Stimulated activated CD8-positive, alpha-beta memory T cell treated with anti-CD3 and anti-CD28 coated beads, Interleukin-2, amount 100 ng/mL, for 48 hours (primary cell): ENCODE data around the gene TMPRSS5.
"Not testable (repeated sequence)": the region's sequence is repeated elsewhere in the genome, so short reads cannot be mapped to it uniquely, and the experiment has no call there.

ENCODE experiments used
- DNase-seq, 2 donors: peaks; one replicate each; pipeline ENCODE4 v3.0.0-alpha.2; 2020; ENCODE audit warnings: low read depth in 2 of 2

TMPRSS5 gene

GRCh38 chr11:113697756-113698407 lies 8.2 kb downstream of the TMPRSS5 start:
- no peak for DNase-seq

DNA sequence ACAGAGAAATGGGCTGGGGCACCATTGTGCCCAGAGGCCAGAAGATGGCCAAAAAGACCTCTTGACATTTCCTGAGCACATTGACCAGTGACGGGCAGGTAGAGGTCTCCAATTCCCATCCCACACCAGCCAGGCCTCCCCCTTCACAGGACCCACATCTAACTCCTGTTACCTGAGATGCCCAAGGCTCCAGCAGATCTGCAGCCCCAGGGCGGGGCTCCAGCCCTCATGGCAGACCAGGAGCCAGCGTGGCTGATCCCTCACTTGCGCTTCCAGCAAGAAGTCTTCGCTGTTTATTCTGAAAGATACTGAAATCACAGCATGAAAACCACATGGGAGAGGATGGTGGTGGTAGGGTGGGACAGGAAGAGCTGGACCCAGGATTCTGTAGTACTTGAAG lies 9.0 kb downstream of the TMPRSS5 start:
- no peak for DNase-seq

DNA sequence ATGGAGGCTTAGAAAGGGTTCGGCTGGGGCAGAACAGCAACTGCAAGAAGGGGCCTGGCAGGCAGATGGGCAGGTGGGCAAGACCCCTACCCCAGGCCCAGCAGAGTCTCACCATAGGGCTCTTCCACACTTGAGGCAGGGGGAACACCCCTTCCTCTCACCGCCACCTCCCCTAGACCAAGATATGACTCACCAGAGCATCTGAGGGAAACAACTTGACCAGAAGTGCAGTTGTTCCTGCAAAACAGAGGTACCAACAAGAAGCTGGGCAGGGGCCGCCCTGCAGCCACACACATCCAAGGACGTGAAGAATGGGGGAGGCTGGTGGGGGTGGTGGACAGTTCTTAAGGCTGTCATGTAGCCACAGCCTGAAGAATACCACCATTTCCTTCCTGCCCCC lies 10.9 kb downstream of the TMPRSS5 start:
- no peak for DNase-seq

- DNase-seq: no peak
These were observed 11.7 kb downstream of the TMPRSS5 start for GRCh38 chr11:113694390-113694789.

DNA sequence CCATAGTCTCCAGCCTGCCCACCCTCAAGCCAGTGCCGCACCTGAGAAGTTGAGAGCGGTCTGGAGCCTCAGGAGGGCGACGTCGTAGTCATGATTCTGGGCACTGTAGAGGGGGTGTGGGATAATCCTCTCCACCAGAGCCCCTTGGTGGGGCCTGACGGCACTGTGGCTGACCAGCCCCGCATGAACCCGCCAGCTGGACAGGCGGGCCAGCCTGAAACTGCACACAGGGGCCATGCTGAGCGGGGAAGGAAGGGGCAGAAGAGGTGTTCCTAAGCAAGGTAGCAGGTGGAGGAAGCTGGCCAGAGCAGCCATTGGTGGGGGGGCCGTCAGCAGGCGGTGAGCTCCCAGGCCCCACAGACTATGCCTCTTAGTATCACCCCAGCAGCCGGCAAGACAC lies 13.1 kb downstream of the TMPRSS5 start:
- DNase-seq: no peak

GRCh38 chr11:113690619-113691569 lies 15.2 kb downstream of the TMPRSS5 start:
- no peak for DNase-seq

- no peak for DNase-seq
These were observed 16.1 kb downstream of the TMPRSS5 start for GRCh38 chr11:113689768-113690618.

- no peak for DNase-seq
These were observed 20.3 kb downstream of the TMPRSS5 start for GRCh38 chr11:113685654-113686359.

DNA sequence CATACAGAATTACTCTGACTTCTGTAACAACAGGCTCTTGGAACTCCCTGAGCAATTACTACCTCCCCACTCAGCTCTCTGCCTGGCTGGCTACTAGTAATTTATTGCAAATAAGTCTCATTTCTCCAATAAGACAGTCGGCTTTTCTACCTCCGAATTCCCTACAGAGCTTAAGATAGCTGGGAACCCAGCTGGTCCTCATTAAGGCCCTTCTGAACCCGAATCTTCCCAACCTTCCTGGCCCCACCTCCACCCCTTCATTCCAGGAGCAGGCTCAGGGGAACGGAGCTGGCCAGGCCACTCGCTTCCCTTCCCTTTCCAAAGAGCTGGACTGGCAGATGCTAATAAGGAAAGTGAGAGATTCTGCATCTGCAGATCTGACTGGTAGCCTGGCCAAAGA lies 21.6 kb downstream of the TMPRSS5 start:
- DNase-seq: no peak

DNA sequence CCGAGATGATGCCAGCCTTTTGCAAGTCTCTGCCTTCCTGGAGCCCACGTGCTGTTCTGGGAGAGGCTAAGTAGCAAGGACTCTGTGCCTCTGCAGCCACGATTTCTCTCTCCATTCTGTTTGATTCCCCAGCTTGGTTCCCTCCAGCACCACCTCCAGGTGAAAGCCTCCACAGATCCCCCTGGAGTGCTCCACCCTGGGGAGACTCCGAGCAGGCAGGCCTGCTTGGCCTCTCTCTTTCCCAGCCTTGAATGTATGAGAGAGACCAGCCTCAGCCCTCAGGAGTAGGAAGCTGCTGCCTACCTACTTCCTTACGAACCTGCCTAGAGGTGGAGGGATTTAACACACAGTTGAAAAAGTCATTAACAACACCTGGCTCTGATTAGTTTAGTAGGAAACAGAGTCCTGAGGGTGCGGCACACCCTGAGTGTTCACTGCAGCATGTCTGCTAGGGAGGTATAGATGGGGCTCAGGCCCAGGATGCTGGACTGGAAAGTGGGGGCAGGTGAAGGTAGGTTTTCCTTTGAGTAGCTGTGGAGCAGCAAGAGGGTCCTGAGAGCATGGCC lies 22.5 kb downstream of the TMPRSS5 start:
- DNase-seq: no peak

- no peak for DNase-seq
These were observed 24.2 kb downstream of the TMPRSS5 start for GRCh38 chr11:113681711-113682413.

DNA sequence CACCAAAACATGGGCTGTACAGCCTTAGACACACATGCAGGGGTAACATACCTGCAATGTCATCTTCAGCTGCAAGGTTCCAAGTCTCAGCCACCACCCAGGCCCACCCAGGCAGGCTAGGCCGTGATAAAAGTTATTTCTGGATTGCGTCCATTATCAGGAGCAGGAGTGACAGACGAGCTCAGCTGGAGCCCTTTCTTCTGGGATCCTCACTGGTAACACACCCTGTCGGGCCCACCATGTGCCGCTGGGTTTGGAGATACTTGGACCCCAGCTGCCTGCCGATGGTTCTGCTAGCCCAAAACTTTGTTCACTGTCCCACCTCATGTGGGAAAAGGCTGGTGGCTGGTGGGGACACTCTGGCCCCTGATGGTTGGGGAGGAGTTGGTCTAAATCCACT lies 24.8 kb downstream of the TMPRSS5 start:
- no peak for DNase-seq

- DNase-seq: no peak
These were observed 28.4 kb downstream of the TMPRSS5 start for GRCh38 chr11:113677685-113678084.

- no peak for DNase-seq
These were observed 30.5 kb downstream of the TMPRSS5 start for GRCh38 chr11:113675565-113675964.

- peak in 1 of 2 donors; percentile 11 for DNase-seq
These were observed 31.0 kb downstream of the TMPRSS5 start for GRCh38 chr11:113675003-113675561.

DNA sequence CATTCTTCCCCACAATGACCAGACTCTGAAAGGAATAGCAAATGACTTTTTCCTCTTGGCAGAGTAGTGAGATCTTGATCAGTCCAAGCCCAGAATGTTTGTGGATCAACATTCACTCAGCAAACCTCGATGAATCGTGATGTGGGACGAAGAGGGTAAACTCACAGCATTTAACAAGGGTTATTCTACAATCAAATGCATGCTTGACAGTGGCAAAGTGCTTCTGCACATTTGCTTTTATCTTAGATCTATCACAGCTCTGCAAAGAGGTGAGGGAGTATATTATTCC lies 31.8 kb downstream of the TMPRSS5 start:
- DNase-seq: no peak

DNA sequence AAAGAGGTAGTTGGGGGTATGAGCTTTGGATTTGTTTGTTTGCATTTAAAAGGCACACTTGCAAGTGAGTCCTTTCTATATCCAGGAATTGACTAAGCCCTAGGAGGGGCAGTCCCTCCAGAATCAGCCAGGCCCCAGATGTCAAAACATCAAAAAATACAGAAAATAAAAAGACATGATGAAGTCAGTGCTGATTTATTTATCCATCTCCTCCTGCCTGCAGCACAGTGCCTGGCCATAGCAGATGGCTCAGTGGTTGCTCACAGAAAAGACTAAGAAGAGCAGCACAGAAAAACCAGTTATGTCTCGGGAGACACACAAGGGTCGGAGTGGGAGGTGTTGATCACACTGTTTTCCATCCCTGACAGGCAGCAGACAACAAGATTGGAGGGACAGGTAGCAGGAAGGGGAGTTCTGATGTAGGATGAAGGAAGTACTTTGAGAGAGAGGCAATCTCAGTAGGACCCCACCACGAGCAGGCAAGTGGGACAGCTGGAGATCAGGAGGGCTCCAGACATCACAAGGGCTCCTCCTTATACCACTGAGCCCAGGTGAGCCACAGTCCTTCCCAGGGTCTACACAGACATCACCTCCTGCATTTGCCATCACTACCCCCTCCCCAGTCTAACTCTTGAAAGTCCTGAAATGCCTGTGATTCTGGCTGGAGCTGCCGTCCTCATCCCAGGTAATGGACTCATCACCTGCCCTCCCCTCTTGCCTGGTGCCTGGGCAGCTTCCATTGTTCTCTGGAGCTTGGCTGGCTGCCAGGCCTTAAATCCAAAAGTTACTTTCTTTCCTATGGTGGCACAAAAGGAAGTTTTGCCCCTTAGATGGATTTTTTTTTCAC lies 32.3 kb downstream of the TMPRSS5 start:
- DNase-seq: no peak

GRCh38 chr11:113671914-113672313 lies 34.2 kb downstream of the TMPRSS5 start:
- DNase-seq: not testable (repeated sequence)

GRCh38 chr11:113670831-113671215 lies 35.3 kb downstream of the TMPRSS5 start:
- no peak for DNase-seq
